T-helper 2 cell (primary cell): Measurements from ENCODE around the gene TBL2.
A peak's percentile ranks its signal among the peaks of the same experiment; 100 is the strongest.
"Not testable (repeated sequence)": the region's sequence is repeated elsewhere in the genome, so short reads cannot be mapped to it uniquely, and the experiment has no call there.

Experiments
- DNase-seq, 5 experiments: peaks; one replicate each; pipeline versions ENCODE4 v3.0.0 to v3.0.0-alpha.2; 2012 to 2022
- total RNA-seq, 2 donors: gene quantifications; one replicate each; lab custom pipeline; 2026; lab: John Stamatoyannopoulos, UW

The TBL2 gene, protein sequence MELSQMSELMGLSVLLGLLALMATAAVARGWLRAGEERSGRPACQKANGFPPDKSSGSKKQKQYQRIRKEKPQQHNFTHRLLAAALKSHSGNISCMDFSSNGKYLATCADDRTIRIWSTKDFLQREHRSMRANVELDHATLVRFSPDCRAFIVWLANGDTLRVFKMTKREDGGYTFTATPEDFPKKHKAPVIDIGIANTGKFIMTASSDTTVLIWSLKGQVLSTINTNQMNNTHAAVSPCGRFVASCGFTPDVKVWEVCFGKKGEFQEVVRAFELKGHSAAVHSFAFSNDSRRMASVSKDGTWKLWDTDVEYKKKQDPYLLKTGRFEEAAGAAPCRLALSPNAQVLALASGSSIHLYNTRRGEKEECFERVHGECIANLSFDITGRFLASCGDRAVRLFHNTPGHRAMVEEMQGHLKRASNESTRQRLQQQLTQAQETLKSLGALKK
- total RNA-seq: 13.7 to 15.8 reads per million in 2 donors

DNA sequence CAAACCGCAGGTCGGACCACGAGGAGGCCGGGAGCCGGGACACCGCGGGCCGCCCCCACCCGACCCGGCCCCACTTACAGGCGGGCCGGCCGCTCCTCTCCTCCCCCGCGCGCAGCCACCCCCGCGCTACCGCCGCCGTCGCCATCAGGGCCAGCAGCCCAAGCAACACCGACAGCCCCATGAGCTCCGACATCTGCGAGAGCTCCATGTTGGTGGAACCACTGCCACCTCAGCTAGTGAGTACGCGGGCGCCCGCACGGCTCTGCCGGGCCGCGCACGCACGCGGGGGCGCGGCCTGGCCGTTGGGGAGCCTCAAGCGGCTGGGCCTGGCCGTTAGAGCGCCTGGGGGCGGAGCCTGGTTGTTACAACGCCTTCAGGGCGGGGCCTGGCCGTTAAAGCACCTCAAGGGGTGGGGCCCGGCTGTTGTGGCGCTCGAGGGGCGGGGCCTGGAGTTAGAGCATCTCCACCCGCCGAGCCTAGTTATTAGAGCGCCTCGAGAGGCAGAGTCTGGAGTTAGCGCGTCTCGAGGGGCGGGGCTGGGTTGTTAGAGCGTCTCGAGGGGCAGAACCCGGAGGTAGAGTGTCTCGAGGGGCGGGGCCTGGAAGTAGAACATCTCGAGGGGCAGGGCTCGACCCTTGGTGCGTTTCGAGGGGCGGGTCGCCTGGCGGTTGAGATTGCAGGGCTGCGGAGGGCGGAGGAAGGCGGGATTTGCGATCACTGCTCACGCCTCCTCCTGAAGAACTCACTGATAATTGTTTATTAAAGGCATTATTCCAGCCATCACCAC is at the start of gene TBL2:
TSS of gene TBL2 (minus strand) at position 238 of the 787 bp plus-strand sequence. CDS start at position 208, 30 bp downstream.
- DNase-seq: peak; percentile 98 to 100 (median 98)

DNA sequence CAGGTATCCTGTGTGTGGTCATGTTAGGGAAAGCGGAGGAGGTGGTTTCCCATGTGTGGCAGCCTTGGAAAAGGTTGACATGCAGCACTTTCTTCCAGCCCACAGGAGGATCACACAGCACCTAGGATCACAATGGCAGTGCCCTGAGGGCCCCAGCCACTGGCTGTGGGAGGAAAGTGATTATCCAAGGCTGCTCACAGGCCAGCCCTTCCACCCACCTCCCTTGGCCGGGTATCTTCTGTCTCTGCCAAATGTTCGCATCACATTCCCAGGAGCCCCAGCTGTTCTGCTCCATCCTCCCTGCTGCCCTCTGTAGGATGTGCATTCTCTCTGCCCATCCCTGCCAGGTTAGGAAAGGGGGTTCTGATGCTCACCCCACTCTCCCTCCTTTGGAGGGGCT is 48.4 kb upstream of the TBL2 start:
- no peak for DNase-seq

DNA sequence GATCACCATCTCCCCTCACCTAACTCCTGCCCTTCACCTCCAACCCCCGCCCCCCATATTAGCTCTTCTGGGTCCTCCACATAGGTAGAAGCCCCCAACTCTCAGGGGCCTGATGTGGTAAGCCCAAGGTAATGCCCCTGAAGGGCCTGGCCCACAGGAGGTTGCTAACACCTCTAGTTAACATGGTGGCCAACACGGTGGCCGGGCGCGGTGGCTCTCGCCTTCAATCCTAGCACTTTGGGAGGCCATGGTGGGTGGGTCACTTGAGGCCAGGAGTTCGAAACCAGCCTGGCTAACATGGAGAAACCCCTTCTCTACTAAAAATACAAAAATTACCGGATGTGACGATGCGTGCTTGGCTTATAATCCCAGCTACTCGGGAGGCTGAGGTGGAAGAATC is 46.9 kb upstream of the TBL2 start:
- DNase-seq: no peak

DNA sequence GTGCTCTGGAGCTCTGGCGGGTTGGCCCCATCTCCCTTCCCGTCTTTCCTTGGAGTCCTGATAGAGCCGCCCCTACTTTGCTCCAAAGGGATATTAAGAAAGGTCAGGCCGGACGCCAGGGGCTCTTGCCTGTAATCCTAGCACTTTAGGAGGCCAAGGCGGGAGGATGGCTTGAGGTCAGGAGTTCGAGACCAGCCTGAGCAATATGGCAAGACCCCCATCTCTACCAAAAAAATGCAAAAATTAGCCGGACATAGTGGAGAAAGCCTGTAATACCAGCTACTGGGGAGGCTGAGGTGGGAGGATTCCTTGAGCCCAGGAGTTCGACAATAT is 46.3 kb upstream of the TBL2 start:
- no peak for DNase-seq

DNA sequence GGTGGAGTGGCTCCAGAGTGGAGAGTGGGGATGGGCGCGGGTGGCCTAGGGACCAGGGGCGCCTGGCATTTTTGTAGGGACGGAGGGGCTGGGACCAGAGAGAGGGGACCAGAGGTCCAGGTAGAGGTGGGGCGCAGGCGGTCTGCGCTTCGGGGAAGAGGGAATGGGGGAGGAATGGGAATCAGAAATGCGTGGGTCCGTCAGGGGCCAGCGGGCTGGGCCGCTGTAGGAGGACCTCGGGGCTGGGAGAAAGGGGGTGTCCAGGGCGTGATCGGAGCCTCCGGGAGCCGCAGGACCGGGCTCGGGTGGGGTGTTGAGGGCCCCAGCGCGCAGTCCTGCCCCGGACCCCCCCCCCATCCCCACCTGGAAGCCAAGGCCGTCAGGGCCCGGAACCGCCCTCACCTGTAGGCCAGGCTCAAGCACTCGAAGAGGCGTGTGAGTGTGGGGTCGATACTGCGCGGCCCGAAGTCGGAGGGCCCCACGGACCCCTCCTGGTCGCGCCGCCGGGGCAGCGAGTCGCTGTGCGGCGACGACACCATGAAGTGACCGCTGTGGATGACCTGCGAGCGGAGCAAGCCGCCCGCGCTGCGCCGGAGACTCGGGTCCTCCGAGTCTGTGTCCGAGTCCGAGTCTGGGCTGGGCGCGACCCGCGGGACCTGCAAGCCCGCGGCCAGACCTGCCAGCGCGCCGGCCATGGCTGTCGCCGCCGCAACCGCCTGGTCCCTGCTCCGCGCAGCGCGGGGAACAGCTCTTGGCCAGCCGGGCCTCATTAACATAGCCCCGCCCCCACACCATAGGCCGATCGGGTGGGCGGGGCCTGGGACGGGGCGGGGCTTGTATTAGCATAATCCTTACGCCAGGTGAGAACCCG is 45.7 kb upstream of the TBL2 start, which contains the start of gene MLXIPL:
TSS of gene MLXIPL (minus strand) at position 725 of the 871 bp plus-strand sequence. CDS start at position 695, 30 bp downstream.
- peak; percentile 30 to 56 (median 33) for DNase-seq

DNA sequence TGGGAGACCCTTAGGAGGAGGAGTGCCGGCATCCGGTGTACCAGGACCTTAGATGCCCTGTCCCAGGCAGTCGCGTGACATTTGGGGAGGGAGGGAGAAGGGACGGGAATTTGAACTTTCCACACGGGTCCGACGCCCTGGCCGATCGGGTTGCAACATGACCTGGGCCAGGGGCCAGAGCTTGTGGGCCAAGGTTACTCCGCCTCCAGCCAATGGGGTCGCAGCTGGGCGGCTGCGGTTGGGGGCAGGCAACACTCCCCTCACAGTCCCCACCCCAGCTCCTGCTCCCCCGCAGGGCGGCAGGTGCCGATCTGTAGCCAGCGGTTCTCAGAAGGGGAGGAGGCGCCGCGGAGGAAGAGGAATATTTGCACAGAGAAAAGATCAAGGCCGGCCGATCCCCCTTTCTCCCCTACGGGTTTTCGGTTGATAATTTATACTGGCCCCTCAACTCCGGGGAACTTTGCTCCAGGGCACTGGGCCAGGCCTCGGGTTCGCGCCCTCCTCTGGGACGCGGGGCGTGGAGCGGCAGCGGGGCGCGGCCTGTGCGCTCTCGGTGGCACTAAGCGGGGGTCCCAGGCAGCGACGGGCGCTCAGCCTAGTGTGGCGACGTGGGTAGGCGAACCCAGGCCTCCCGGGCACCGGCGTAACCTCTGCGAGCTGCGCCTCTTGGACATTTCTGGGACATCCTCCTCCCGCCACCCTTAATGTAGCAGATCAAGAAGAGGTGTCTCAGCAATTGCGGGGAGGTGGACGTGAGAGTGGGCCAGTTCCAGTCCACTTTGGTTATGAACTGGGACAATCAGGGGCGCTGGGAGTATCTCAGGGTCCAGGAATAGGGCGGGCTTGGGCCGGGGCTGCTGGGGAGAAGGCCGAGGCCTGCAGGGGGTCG is 44.8 kb upstream of the TBL2 start:
- no peak for DNase-seq

DNA sequence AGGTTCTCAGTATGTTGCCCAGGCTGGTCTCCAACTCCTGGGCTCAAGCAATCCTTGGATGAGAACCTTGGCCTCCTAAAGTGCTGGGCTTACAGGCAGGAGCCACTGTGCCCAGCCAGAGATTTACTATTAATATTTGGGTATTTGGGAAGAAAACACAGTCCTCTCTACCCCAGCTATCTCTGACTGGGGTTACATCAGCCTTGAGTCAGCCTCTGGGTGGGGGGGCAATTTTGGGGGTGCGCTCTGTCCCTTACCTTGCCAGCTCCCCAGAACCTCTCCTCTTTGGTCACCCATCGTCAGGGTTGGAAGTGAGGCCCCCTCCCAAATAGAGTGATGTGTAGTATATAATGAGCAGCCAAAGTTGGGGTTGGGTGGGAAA is 44.1 kb upstream of the TBL2 start:
- DNase-seq: no peak

DNA sequence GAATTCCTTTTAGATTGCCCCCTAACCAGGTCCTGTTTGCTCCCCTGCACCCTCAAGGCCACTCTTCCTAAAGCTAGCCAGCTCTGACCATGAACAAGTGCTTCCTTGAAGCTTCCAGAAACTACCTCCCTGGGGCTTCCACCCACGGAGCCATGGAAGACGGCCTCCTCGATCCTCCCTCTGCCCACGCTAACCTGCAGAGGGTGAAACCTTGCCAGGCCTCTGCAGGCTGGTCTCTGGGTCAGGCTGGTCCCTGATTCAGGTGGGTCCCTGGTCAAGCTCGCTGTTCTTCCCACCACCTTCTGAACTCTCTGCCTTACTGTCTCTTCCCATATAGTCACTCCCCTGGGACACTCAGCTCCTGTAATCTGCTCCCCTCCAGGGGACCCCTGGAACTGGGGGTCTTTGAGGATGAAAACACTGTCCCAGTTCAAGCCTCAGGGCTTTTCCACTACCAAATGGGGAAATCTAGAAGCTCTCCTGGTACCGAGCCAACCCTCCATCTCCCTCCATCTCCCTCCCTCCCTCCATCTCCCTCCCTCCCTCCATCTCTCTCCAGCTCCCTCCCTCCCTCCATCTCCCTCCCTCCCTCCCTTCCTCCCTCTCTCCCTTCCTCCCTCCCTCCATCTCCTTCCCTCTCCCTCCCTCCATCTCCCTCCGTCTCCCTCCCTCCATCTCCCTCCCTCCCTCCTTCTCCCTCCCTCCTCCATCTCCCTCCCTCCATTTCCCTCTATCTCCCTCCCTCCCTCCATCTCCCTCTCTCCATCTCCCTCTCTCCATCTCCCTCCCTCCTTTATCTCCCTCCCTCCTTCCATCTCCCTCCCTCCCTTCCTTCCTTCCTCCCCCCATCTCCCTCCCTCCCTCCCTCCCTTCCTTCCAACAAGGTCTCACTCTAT is 43.0 kb upstream of the TBL2 start:
- no peak for DNase-seq

DNA sequence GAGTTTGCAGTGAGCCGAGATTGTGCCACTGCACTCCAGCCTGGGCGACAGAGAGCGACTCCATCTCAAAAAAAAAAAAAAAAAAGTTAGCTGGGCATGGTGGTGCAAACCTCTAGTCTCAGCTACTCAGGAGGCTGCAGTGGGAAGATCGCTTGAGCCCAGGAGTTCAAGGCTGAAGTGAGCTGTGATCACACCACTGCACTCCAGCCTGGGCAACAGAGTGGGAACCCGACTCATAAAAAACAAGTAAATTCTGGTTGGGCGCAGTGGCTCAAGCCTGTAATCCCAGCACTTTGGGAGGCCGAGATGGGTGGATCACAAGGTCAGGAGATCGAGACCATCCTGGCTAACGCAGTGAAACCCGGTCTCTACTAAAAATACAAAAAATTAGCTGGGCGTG is 41.0 kb upstream of the TBL2 start:
- DNase-seq: not testable (repeated sequence)

DNA sequence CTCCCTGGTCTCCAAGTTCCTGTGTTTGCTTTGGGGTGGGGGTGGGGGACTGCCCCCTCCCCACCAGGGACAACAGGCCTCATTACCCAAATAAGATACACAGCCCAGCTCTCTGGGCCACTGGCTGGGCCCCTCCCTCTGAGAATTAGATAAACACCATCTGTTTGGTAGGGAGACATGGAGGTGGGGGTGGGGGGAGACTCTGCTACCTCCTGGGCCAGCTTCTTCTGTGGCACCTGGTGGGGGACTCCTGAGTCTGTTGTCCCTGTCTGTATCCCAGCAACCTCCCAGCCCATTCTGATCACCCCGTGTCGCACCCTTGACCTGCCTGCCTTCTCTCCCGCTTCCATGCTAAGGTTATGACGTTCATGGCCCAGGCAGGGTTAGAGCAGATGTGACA is 40.2 kb upstream of the TBL2 start:
- DNase-seq: no peak

DNA sequence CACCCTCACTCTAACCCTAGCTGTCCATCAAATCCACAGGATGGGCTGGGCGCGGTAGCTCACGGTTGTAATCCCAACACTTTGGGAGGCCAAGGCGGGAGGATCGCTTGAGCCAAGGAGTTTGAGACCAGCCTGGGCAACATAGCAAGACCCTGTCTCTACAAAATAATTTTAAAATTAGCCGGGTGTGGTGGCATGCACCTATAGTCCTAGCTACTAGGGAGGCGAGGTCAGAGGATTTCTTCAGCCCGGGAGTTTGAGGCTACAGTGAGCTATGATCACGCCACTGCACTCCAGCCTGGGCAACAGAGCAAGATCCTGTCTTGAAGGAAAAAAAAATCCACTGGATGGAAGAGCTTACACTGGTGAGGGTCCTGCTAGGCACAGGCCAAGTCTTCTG is 39.1 kb upstream of the TBL2 start:
- not testable (repeated sequence) for DNase-seq

DNA sequence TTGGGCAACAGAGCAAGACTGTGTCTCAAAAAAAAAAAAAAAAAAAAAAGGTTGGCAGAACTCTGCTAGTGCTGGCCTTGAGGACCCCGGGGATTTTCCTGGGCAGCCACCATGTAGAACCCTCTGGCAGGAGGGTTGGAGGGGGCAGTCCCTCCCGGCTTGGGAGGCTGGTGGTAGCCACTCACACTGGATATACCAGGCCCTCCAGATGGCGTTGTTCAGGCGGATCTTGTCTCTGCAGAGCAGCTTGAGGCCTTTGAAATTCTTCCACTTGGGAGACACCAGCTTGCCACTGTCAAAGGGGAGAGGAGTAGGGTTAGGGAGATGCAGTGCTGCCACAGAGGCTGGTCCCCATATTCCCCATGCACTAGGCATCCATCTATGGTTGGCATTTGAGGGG is 37.5 kb upstream of the TBL2 start:
- DNase-seq: no peak

DNA sequence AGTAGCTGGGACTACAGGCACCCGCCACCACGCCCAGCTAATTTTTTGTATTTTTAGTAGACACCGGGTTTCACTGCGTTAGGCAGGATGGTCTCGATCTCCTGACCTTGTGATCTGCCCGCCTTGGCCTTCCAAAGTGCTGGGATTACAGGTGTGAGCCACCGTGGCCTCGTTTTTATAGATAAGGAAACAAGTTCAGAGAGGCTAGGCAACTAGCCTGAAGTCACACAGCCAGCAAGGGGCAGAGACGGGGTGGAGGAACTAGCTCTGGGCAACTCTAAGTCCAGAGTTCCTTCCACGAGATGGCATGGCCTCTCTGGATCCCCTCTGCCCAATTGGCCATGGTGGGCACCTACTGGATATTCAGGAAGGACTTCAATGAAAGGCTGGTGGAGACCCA is 36.6 kb upstream of the TBL2 start:
- DNase-seq: not testable (repeated sequence)

DNA sequence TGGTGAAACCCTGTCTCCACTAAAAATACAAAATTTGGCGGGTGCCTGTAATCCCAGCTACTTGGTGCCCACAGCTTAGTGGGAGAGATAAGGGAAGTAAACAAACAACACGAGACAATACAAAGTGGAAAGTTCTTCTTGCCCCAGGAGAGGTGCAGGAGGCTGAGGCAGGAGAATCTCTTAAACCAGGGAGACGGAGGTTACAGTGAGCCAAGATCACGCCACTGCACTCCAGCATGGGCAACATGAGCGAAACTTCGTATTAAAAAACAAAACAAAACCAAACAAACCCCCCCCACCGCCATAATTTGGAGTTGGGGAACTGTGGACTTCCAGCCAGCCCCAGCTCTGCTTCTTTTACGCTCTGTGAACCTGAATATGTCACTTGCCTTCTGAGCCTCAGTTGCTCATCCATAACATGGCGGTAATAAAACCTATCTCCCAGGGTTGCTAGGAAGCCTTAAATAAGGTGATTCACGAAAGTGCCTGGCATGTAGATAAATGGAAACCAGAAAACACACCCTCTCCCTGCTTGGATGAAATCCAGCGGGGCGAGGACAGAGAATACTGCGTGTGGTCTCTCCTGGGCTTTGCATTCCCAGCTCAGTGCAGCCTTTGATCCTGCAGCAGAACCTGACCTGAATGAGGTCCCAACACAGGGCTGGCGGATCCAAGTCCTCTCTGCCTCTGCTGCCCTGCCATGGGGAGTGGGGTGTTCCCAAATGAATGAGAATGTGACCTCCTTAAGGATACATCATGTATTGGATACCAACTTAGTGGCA is 35.8 kb upstream of the TBL2 start:
- DNase-seq: no peak

DNA sequence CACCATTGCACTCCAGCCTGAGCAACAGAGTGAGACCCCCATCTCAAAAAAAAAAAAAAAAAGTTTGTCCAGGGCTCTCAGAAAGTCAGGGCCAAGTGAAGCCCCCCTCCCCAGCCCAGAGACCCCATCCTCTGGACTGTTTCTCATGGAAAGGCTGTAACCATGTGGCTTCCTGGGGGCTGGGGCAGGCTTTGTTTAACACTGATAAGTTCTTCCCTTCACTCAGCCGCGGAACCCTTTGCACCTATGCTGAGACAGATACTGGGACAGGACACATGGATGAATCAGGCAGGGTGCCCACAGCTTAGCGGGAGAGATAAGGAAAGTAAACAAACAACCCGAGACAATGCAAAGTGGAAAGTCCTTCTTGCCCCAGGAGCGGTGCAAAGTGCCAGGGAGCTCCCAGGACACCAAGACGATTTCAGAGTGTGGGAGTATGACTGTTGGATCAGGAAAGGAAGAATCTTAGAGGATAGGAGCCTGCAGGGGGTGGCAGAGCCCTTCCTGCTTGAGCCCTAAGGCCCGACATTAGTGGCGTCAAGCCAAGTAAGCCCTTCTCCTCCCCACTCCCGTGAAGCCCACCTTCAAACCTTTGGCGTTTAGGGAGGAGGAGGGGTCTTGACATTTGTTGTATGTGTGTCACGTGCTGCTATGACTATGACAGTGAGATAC is 34.4 kb upstream of the TBL2 start:
- DNase-seq: no peak

DNA sequence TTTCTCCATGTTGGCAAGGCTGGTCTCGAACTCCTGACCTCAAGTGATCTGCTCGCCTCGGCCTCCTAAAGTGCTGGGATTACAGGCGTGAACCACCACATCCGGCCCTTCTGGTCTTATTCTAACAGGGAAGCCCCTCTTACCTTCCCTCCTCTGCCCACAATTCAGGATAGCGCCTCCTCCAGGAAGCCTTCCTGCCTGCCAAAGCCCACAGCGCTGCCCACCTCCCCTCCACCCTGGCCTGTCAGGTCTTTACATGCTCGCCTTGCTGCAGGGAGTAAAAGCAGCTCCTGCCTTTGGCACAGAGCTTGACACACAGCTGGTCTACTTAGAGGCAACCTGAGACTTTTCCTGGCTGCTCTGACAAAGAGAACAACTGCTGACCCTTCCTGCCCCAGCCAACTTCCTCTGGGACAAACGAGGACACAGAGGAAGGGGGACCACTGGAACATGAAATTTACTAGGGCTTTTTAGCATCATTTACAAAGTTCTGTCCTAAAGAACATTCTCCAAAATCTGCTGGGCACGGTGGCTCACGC is 32.7 kb upstream of the TBL2 start:
- DNase-seq: no peak

DNA sequence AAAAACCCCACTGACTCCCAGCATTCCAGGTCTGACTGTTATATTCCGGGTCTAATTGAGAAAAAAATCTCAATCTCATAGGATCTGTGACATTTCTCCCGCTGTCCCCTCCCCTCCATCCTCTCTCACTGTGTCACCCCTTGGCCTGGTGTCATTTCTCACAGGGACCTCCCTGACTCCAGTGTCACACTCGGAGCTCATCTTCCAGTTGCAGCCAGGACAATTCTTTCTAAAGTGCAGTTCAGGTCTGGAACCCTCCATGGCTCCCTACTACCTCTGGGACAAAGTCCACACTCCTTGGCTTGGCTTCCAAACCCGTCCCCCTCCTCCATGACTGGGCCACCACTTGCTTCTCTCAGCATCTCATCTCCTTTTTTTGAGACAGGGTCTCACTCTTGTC is 31.7 kb upstream of the TBL2 start:
- no peak for DNase-seq

DNA sequence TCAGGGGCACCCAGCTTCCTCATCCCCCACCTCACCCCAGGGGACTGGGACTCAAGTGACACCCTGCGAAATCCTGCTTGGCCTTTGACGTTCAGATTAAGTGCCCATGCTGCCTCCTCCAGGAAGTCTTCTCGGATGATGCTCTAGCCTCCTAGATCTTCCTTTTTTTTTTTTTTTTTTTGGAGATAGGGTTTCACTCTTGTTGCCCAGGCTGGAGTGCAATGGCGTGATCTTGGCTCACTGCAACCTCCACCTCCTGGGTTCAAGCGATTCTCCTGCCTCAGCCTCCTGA is 29.3 kb upstream of the TBL2 start:
- not testable (repeated sequence) for DNase-seq
